CD4-positive, alpha-beta T cell treated with Interleukin-10 for 1 hour (primary cell): ENCODE measurements around the gene PRKG1.

Experiments used
- DNase-seq: peaks from one replicate; pipeline ENCODE4 v3.0.0-alpha.2; 2020

PRKG1 gene

GRCh38 chr10:51285601-51286000 is 211.3 kb downstream of the PRKG1 start:
- no peak for DNase-seq

- no peak for DNase-seq
These were observed 214.2 kb downstream of the PRKG1 start for GRCh38 chr10:51288511-51288910.

- no peak for DNase-seq
These were observed 215.2 kb downstream of the PRKG1 start for GRCh38 chr10:51289519-51289918.

- no peak for DNase-seq
These were observed 217.7 kb downstream of the PRKG1 start for GRCh38 chr10:51291961-51292360.

GRCh38 chr10:51297438-51297837 is 223.2 kb downstream of the PRKG1 start:
- no peak for DNase-seq

GRCh38 chr10:51300617-51301304 is 226.5 kb downstream of the PRKG1 start:
- no peak for DNase-seq

- DNase-seq, result no peak
These were observed 227.4 kb downstream of the PRKG1 start for GRCh38 chr10:51301644-51302043.

GRCh38 chr10:51302316-51302715 is 228.0 kb downstream of the PRKG1 start:
- DNase-seq, result no peak

- no peak for DNase-seq
These were observed 233.8 kb downstream of the PRKG1 start for GRCh38 chr10:51308116-51308515.

- DNase-seq, result no peak
These were observed 236.9 kb downstream of the PRKG1 start for GRCh38 chr10:51311228-51311627.

- no peak for DNase-seq
These were observed 238.5 kb downstream of the PRKG1 start for GRCh38 chr10:51312817-51313216.

- no peak for DNase-seq
These were observed 239.0 kb downstream of the PRKG1 start for GRCh38 chr10:51313251-51313650.

- DNase-seq, result no peak
These were observed 239.6 kb downstream of the PRKG1 start for GRCh38 chr10:51313773-51314478.

GRCh38 chr10:51314481-51314880 is 240.2 kb downstream of the PRKG1 start:
- no peak for DNase-seq

GRCh38 chr10:51318399-51319172 is 244.3 kb downstream of the PRKG1 start:
- DNase-seq, result no peak

- no peak for DNase-seq
These were observed 244.8 kb downstream of the PRKG1 start for GRCh38 chr10:51319173-51319435.

GRCh38 chr10:51321300-51321699 is 247.0 kb downstream of the PRKG1 start:
- no peak for DNase-seq

GRCh38 chr10:51321980-51322379 is 247.7 kb downstream of the PRKG1 start:
- no peak for DNase-seq

- no peak for DNase-seq
These were observed 251.4 kb downstream of the PRKG1 start for GRCh38 chr10:51325649-51326048.

GRCh38 chr10:51326174-51326573 is 251.9 kb downstream of the PRKG1 start:
- no peak for DNase-seq

GRCh38 chr10:51327432-51327831 is 253.1 kb downstream of the PRKG1 start:
- no peak for DNase-seq

GRCh38 chr10:51340366-51340765 is 266.1 kb downstream of the PRKG1 start:
- no peak for DNase-seq

- peak; percentile 10 for DNase-seq
These were observed 266.7 kb downstream of the PRKG1 start for GRCh38 chr10:51340845-51341610.
